ENCODE data around the gene PDS5A. TPM values are rescaled to one million over a fixed set of nuclear protein-coding genes. Genes with fewer than 3 reads are reported as not detected.

PDS5A gene
- total and polyA plus RNA-seq, 11 donors = 10.9 to 41.6 (median 30.3) TPM

DNA sequence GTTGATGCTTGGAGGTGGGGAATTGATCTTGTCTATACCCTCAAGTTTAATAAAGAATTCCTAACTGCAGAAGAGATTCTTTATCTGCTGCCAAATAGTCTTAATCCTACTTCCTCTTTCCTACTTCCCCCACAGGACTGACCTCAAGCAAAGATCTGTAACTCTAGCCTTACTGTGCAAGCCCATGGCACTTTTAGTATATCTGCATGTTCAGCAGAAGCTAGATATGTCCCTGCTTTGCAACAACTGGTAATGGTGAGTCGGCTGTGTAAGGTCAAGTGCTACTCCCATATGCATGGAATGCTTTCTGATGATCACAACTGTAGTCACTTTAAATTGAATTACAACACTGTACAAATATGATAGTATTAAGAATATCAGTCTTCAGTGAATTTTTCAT is 26.3 kb upstream of the PDS5A start:
- Histone ChIP-seq H3K9me3 (no peaks in the 10 kb centered on the region), H3K4me1 (peaks cover 0 to 14% (median 0%) of the 10 kb centered on the region in 12 donors), H3K27ac (no peak overlapping the region), H3K27me3 (no peaks in the 10 kb centered on the region), H3K36me3 (no peaks in the 10 kb centered on the region), H3K4me3 (no peak overlapping the region)
- intact Hi-C loops (cut with DNase I) = no loop called here
- no peak for DNase-seq
- TF ChIP-seq, protein P1, sequence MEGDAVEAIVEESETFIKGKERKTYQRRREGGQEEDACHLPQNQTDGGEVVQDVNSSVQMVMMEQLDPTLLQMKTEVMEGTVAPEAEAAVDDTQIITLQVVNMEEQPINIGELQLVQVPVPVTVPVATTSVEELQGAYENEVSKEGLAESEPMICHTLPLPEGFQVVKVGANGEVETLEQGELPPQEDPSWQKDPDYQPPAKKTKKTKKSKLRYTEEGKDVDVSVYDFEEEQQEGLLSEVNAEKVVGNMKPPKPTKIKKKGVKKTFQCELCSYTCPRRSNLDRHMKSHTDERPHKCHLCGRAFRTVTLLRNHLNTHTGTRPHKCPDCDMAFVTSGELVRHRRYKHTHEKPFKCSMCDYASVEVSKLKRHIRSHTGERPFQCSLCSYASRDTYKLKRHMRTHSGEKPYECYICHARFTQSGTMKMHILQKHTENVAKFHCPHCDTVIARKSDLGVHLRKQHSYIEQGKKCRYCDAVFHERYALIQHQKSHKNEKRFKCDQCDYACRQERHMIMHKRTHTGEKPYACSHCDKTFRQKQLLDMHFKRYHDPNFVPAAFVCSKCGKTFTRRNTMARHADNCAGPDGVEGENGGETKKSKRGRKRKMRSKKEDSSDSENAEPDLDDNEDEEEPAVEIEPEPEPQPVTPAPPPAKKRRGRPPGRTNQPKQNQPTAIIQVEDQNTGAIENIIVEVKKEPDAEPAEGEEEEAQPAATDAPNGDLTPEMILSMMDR (IDR thresholded peaks at IDR 0.05) = no peak
- TF ChIP-seq POLR2A (IDR thresholded peaks at IDR 0.05) = no peak
- WGBS, 4 donors = 50 to 62% (median 58%) methylated on average over 1 of the region's 1 CpG
- peak in 3 of 4 donors; percentile 31 to 82 (median 54) for ATAC-seq

DNA sequence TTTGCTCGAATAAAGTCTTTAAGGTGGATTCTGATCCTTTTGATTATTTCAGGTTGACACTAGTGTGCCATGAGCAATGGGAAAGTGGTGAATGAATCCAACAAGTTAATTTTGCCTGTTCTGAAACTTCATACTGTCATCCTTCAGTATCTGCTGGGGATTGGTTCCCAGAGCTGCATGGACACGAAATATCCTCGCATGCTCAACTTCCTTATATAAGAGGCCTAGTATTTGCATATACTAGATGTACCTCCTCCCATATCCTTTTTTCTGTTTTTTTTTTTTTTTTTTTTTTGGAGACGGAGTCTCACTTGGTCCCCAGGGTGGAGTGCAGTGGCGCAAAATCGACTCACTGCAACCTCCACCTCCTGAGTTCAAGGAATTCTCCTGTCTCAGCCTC is 23.0 kb upstream of the PDS5A start:
- H3K9me3 ChIP-seq = no peaks in the 10 kb centered on the region
- no peak overlapping the region for H3K4me3 ChIP-seq
- intact Hi-C loops (cut with DNase I) = no loop called here
- TF ChIP-seq POLR2A (IDR thresholded peaks at IDR 0.05) = no peak
- TF ChIP-seq, protein P1 (IDR thresholded peaks at IDR 0.05) = no peak
- ATAC-seq (no peak), DNase-seq (no peak)
- WGBS, 4 donors = 67 to 85% (median 74%) methylated on average over 6 of the region's 6 CpGs
- no peaks in the 10 kb centered on the region for H3K36me3 ChIP-seq
- peaks cover 0 to 14% (median 0%) of the 10 kb centered on the region in 12 donors for H3K4me1 ChIP-seq
- H3K27ac ChIP-seq = no peak overlapping the region
- H3K27me3 ChIP-seq = no peaks in the 10 kb centered on the region

DNA sequence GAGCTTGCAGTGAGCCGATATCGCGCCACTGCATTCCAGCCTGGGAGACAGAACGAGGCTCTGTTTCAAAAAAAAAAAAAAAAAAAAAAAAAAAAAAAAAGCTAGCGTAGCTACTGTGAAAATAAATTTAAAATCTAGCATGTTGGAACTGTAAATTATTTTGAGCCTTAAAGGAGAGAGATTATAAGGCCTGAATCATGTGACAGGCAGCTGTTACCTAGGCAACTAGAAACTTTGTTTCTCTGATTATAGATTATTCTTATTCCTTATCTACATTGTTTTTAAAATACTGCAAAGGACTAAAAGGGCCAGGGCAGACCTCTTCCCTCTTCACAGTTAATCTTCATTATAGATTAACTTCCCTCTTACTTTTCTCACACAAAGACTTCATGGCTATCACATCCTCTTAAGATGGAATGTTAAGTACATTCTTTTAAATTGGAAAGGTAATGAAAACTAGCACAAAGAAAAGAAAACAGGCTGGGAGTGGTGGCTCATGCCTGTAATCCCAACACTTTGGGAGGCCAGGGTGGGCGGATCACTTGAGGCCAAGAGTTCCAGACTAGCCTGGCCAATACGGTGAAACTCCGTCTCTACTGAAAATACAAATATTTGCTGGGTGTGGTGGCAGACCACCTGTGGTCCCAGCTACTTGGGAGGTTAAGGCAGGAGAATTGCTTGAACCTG is 21.1 kb upstream of the PDS5A start:
- 83 to 90% (median 89%) methylated on average over 8 of the region's 8 CpGs for WGBS, 4 donors

DNA sequence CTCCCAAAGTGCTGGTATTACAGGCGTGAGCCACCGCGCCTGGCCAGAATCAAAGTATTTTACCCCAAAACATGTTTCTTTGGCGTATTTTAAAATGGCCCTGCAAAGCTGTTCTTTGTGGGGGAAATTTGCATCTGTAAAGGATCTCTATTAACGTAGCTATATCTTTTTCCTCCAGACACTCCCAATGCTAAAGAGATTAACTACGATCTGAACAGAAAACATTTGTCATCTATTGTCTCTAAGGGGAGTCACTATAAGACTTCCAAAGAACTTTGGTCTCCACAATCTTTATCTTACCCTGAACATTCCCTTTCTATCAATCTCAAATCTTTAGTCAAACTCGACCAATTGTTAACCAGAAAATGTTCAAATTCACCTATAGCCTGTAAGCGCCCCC is 19.1 kb upstream of the PDS5A start:
- H3K4me3 ChIP-seq = no peak overlapping the region
- H3K36me3 ChIP-seq = no peaks in the 10 kb centered on the region
- no peaks in the 10 kb centered on the region for H3K9me3 ChIP-seq
- intact Hi-C loops (cut with DNase I) = no loop called here
- no peak overlapping the region for H3K27ac ChIP-seq
- DNase-seq (no peak), ATAC-seq (no peak)
- 87 to 92% (median 88%) methylated on average over 8 of the region's 8 CpGs for WGBS, 4 donors
- TF ChIP-seq POLR2A (IDR thresholded peaks at IDR 0.05) = no peak
- TF ChIP-seq, protein P1 (IDR thresholded peaks at IDR 0.05) = no peak
- no peaks in the 10 kb centered on the region for H3K27me3 ChIP-seq
- peaks cover 0 to under 1% (median 0%) of the 10 kb centered on the region in 12 donors for H3K4me1 ChIP-seq

More for the DNA sequence above, 21.1 kb upstream of the PDS5A start:
- Histone ChIP-seq H3K9me3 (no peaks in the 10 kb centered on the region), H3K4me3 (no peak overlapping the region), H3K4me1 (peaks cover 0 to 7% (median 0%) of the 10 kb centered on the region in 12 donors), H3K27ac (no peak overlapping the region), H3K27me3 (no peaks in the 10 kb centered on the region), H3K36me3 (no peaks in the 10 kb centered on the region)
- ATAC-seq = no peak
- intact Hi-C loops (cut with DNase I) = no loop called here
- TF ChIP-seq, protein P1 (IDR thresholded peaks at IDR 0.05) = no peak
- TF ChIP-seq POLR2A (IDR thresholded peaks at IDR 0.05) = no peak
- DNase-seq = no peak

Measured in heart left ventricle (tissue), 16 donors.